Putamen (tissue), 1 donor: ENCODE measurements around the gene SUPT3H.
"Not testable (repeated sequence)": the region's sequence is repeated elsewhere in the genome, so short reads cannot be mapped to it uniquely, and the experiment has no call there.

Experiments
- DNase-seq: peaks from one replicate; pipeline ENCODE4 v3.0.0-alpha.2; 2016; ENCODE audit warnings: low spot score

Gene SUPT3H

GRCh38 chr6:45255434-45255833 is 122.3 kb downstream of the SUPT3H start:
- no peak for DNase-seq

DNA sequence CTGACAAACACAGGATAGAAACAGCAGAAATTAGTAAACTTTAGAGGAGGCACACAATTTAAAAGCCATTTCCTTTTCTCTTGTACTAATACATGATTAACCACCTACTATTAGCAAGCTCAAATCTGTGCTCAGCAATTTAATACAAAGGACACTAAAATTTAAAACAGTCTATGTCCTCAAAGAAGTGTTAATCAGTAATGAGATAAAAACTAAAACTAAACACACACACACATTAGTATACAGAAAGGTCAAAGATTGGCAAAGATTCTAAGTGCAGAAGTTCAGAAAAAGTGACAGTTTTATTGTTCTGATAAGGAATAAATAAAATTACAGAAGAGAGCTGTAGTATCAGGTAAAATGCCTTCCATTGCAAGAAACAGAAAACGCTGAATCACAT is 123.5 kb downstream of the SUPT3H start:
- DNase-seq = no peak

DNA sequence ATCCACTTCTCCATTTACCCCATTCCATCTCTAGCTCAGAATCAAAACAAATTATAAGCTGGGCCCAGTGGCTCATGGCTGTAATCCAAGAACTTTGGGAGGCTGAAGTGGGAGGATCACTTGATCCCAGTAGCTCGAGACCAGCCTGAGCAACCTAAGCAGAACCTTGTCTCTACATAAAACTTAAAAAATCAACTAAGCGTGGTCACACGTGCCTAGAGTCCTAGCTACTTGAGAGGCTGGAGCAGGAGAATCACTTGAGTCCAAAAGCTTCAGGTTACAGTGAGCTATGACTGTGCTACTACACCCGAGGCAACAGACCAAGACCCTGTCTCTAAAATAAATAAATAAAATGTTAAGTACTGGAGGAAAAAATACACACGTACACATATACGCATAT is 124.3 kb downstream of the SUPT3H start:
- DNase-seq = no peak

DNA sequence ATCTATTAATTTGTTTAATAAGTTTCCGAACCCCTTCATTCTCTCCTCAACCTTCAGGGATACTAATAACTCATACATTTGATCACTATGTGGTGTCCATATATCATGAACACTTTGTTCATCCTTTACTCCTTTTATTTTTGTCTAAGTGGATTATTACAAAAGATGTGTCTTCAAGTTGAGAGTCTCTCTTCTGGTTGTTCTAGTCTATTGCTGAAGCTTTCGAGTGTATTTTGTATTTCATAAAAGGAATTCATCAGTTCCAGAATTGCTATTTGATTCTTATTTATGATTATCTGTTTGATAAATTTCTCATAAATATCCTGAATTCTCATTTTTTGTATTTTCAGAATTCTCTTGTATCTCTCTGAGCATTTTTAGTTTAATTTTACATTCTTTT is 146.1 kb downstream of the SUPT3H start:
- no peak for DNase-seq

DNA sequence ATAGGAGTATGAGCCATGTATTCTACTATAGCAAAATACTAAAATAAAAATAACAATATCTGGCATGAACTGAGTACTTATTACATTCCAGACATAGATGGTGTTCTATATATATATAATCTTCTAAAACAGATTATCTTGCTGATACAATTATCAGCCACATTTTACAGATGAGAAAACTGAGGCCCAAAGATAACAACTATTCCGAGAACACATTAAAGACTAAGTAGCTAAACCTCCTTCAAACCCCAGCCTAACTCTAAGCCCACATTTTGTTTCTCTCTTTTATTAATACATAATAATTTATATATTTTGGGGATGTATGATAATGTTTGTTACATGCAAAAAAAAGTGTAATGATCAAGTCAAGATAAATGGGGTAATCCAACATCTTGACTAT is 148.3 kb downstream of the SUPT3H start:
- no peak for DNase-seq

DNA sequence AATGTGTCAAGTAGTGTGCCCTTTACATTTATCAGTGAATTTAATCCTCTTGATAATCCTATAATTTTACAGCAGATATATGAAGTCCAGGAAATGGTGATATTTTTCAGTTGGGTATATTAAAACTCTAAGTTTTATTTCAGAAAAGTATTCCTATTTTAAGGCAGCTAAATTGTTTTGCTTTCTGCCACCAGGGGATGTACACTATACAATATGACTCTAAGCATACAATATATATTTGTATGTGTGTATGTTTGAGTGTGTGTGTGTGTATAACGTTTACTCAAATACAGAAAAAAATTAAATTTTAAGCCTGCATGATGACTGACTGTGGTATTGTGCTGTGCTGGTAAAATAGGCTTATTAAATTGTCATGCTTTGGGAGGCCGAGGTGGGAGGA is 151.7 kb downstream of the SUPT3H start:
- no peak for DNase-seq

DNA sequence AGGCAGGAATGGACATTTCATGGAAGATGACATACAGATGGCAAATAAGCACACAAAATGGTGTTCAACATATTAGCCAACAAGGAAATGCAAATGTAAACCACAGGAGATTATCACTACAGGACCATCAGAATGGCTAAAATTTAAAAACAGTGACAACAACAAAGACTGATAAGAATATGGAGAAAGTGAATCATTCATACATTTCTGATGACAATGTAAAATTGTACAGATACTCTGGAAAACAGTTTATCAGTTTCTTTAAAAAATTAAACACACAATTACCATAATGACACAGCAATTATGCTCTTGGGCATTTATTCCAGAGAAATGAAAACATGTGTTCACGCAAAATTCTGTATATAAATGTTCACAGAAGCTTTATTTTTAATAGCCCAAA is 155.4 kb downstream of the SUPT3H start:
- no peak for DNase-seq

DNA sequence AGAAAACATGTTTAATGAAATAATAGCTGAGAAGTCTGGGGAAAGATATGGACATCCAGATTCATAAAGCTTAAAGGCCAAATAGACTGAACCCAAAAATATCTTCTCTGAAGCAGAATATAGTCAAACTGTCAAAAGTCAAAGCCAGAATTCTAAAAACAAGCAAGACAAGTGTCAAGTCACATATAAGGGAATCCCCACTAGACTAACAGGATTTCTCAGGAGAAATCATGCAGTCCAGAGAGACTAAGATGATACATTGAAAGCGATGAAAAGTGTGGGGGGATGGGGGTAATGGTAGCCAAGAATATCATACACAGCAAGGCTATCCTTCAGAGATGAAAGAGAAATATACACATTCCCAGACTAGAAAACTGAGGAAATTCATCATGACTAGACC is 162.0 kb downstream of the SUPT3H start:
- no peak for DNase-seq

DNA sequence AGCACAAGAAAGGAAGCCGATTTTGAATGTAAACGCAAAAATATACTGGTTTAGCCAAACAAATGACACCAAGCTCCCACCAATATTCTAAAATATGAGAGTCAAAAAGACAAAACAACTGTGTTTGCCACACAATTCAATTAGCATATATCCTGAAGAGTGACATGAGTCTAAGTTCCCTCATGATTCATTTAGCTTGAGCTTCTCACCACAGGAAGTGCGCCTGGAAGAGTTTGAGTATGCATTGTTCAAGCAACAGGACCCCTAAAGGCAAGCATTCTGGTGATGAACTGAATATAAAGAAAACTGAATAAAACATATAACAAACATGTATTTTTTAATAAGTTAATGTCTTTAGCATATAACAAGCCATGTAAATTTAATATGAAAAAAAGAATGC is 164.8 kb downstream of the SUPT3H start:
- no peak for DNase-seq

GRCh38 chr6:45209762-45210161 is 168.0 kb downstream of the SUPT3H start:
- no peak for DNase-seq

- no peak for DNase-seq
Observed at GRCh38 chr6:45206793-45207492, 170.8 kb downstream of the SUPT3H start.

DNA sequence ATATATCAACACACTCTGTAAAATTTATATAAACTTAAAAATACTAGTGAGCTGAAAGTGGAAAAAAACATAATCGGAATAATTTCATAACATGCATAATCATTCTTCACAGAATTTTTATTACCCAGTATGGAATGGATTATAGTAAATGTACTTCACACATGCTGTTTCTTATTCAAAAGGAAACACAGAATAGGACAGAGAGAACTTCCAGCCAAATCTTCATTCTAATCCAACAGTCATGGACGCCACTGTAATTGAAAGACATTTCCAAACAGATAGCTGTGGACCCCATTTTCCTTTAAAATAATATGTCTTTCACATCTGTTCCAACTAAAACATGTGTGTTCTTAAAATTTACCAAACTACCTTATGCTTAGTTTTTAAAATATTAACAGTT is 176.2 kb downstream of the SUPT3H start:
- no peak for DNase-seq

DNA sequence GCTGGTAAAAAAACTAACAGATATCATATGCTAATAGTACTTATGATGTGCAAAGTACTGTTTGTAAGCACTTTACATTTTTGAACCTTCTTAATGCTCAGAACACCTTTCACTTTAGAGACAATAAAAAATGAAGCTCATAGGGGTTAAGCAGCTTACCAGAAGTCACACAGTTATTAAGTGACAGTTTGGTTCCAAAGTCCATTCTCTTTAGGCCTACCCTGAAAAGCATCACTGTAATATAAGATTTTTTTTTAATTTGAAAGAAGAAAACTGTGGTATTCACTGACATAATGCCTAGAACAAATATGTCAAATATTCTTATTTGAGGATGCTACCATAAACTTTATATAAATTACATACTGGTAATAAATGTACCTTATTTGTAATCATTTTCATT is 177.2 kb downstream of the SUPT3H start:
- DNase-seq = no peak

DNA sequence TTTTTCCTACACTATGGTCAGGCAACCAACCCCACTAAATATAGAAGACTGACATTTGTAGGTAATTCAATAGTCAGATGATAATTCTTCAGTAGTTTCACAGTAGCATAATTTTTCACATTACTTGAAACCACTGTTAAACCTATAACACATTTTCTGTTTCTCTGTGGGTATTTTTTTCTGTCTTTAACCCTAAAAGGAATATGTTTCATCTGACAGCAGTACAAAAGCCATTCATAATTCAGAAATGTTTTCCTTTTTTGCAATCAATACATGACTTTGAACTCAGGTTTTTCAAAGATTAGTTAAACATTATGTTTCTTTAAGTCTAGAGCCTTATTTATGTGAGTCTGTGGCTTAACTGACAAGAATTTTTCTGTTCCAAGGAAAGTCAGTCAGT is 178.2 kb downstream of the SUPT3H start:
- DNase-seq = no peak

DNA sequence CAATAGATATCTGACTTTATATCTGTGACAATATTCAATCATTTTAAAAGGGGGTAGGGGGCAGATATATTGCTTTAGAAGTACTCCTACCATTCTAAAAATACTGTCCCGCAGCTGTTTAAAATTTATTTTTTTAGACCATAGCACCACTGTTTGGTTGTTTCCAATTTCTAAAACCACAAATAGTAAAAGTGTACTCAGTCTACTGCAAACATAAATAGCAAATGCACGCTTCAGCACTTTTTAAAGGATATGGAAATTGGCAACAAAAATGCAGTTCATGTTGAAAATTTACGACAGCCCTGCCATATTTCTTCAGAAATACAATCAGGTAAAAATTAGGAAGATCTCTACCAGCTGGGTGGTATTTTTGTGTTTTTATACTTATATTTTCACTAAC is 181.6 kb downstream of the SUPT3H start:
- DNase-seq = no peak

DNA sequence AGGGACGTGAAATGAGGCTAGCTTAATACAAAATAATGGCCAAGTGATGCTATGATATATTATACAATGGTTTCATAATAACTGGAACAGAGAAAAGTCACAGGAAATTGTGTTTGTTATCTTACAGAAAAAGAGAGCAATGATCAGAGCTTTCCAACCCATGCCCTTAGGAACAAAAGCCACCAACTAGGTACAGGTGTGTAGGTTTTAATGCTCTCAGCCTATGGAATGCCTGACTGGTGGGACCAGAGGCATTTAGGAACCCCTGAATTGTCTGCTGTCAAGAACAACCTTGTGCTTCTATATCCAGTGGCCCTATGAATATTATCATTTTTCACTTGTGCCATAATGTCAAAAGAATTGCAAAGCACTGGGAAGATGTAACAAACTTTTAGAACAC is 182.6 kb downstream of the SUPT3H start:
- no peak for DNase-seq

DNA sequence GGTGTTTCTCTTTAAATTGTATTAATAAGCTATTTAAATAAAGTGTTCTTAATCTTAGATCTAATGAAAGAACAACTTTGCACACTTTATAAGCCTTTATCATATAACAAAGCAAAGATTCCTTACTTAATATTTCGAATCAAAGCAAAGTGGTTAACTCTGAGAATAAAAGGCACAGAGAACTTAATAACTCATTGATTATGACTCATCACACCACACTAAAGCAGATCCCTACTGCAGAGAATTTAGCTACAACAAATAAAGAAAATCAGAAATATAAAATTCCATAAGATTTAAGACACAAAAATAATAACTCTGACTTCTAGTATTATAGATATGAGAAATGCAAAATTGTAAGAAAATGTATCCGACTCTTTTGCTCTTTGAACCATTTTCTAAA is 185.2 kb downstream of the SUPT3H start:
- DNase-seq = no peak

- DNase-seq = no peak
Observed at GRCh38 chr6:45191414-45191813, 186.3 kb downstream of the SUPT3H start.

DNA sequence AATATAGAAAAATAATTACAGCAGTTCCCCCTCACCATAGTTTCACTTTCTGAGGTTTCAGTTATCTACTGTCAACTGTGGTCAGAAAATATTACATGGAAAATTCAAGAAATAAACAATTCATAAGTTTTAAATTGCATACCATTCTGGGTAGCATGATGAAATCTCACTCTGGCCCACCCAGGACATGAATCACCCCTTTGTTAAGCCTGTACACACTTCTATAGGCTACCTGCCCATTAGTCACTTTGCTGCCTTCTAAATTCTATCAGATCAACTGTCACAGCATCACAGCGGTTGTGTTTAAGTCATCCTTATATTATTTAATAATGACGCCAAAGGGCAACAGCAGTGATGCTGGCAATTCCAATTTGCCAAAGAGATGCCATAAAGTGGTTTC is 189.9 kb downstream of the SUPT3H start:
- no peak for DNase-seq

DNA sequence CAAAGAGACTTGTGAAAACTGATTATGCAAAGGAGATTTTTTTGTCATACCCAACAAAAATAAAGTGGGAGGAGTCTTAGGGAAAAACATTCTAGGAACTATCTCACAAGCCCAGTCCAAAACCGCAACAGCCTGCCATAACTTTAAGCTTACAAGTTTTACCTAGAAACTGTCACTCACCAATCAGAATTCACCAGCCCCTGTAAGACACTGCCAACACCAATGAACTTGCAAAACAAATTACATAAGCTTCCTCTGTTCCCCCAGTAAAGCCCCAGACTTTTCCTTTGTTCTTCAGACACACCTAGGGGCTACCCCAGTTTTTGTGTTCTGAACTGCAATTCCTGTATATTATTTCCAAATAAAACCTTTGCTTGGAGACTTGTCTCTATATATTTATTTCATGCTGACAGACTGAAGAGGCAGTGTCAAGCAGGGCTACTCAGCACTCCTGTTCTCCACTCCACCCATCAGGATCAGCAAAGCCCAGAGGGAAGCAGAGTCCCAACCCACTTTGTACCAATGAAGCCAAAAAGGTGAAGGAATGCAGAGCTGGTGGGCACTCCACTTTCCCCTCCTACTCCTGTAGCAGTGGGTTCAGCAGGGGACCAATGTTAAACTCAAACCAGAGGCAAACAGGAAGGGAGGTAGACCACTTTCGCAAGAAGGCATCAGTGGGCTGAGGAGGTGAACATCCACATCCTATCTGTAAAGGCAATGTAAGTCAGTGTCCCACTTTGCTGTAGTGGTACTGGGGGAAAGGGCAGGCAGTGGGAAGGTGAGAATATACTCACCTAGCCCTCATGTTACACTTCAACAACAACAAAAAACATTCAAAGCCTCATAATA is 192.1 kb downstream of the SUPT3H start:
- no peak for DNase-seq

DNA sequence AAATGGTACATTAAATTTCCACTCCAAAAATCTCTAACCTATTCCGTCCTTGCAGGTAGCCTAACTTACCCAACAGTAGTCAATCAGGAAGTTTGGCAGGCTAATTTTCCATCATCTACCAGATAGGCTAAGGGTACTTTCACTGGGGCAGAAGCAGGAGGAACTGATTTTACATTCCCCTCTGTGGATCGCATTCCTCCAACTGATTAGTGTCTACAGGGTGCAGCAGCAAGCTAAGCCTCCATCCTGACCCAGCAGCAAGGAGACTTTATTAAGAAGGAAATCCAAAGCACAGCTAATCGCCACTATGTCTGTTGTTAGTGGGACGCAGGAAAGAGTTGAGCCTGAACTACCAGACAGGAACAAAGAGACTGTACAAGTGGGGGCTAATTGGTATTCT is 192.8 kb downstream of the SUPT3H start:
- DNase-seq = no peak

GRCh38 chr6:45184040-45184439 is 193.7 kb downstream of the SUPT3H start:
- DNase-seq = no peak

- not testable (repeated sequence) for DNase-seq
Observed at GRCh38 chr6:45176373-45176772, 201.4 kb downstream of the SUPT3H start.

DNA sequence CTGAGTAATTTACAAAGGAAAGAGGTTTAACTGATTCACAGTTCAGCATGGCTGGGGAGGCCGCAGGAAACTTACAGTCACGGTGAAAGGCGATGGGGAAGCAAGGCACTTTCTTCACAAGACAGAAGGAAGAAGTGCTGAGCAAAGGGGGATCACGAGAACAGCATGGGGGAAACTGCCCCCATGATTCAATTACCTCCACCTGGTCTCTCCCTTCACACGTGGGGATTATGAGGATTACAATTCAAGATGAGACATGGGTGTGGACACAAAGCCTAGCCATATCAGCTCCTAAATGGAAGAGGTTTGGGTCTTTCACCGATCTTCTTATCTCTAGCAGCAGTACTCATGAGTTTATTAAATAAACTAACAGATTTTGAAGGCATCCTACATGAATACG is 202.5 kb downstream of the SUPT3H start:
- no peak for DNase-seq
